Measurements from ENCODE around the gene KASH5.

Gene KASH5

DNA sequence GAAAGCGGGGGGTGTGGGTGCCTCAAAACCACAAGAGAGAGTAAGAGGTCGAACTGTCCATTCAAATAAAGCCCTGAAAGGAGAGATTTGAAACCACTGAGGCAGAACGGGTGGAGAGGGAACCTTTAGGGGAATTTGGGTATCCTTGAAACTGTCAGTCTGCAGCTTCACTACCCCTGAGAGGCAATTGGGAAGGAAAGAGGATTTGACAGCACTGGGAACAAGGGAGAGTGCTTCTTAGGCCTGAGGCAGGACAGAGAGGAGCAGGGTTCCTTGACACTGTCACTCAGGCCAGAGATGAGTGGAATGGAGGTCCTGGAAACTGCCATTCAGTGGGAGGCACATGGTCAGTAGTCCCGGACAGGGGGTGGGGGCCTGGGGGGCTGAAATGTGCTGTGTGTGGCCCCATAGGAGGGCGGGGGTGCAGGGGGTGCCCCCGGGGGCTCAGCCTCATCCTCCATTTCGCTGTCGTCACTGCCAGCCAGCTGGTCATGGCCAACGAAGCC, 42.2 kb downstream of the KASH5 start:
- no peak overlapping the region for H3K4me3 ChIP-seq (ENCODE audit: low read depth, low read length)
- TF ChIP-seq, protein P1, sequence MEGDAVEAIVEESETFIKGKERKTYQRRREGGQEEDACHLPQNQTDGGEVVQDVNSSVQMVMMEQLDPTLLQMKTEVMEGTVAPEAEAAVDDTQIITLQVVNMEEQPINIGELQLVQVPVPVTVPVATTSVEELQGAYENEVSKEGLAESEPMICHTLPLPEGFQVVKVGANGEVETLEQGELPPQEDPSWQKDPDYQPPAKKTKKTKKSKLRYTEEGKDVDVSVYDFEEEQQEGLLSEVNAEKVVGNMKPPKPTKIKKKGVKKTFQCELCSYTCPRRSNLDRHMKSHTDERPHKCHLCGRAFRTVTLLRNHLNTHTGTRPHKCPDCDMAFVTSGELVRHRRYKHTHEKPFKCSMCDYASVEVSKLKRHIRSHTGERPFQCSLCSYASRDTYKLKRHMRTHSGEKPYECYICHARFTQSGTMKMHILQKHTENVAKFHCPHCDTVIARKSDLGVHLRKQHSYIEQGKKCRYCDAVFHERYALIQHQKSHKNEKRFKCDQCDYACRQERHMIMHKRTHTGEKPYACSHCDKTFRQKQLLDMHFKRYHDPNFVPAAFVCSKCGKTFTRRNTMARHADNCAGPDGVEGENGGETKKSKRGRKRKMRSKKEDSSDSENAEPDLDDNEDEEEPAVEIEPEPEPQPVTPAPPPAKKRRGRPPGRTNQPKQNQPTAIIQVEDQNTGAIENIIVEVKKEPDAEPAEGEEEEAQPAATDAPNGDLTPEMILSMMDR (IDR thresholded peaks at IDR 0.05; ENCODE audit: low read depth, low read length): no peak

DNA sequence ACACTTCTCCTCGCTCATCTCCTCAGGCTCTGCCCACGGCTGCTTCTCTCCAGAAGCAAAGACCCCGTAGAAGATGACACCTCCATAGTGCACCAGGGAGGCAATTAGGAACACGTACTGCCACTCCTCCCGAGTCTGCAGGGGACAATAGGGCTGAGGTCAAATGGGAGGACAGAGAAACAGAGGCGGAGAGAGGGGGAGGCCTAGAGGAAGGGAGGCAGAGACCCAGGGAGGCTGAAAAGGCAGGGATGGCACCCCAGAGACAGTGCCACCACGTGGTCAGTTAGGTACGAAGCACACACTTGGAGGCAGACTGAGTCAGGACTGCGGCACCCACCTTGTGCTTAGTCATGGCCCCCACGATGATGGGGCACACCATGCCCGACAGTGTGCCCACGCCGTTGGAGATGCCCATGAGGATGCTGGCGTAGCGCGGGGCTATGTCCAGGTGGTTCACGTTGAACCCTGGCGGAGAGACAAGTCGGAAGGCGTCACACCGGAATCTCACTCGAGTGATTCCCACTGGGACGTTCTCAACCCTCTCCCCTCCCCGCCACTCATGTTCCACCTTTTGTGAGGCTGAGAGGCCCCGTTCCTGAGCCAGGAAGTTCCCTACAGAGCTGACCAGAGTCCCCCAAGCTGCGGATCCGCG, 42.8 kb downstream of the KASH5 start:
- TF ChIP-seq, protein P1 (IDR thresholded peaks at IDR 0.05; ENCODE audit: low read depth, low read length): no peak
- no peak overlapping the region for H3K4me3 ChIP-seq (ENCODE audit: low read depth, low read length)

DNA sequence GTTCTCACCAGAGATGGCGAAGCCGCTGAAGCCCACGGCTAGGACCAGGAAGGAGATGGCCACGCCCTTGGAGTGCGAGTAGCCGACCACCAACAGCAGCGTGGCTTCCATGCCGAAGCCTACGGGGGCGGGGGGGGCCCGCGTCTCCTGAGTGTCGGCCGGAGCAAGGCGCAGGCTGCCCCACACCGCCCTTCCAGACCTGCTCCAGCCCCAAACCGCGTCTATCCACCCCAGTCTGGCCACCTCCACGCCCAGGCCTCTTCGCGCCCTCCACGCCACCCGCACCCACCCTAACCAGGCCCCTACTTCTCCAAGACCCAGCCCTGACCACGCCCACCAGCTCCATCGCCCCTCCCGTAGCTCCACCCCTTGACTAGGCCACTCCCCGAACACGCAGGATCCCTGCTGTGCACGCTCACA, 43.3 kb downstream of the KASH5 start:
- TF ChIP-seq, protein P1 (IDR thresholded peaks at IDR 0.05; ENCODE audit: low read depth, low read length): no peak
- no peak overlapping the region for H3K4me3 ChIP-seq (ENCODE audit: low read depth, low read length)

DNA sequence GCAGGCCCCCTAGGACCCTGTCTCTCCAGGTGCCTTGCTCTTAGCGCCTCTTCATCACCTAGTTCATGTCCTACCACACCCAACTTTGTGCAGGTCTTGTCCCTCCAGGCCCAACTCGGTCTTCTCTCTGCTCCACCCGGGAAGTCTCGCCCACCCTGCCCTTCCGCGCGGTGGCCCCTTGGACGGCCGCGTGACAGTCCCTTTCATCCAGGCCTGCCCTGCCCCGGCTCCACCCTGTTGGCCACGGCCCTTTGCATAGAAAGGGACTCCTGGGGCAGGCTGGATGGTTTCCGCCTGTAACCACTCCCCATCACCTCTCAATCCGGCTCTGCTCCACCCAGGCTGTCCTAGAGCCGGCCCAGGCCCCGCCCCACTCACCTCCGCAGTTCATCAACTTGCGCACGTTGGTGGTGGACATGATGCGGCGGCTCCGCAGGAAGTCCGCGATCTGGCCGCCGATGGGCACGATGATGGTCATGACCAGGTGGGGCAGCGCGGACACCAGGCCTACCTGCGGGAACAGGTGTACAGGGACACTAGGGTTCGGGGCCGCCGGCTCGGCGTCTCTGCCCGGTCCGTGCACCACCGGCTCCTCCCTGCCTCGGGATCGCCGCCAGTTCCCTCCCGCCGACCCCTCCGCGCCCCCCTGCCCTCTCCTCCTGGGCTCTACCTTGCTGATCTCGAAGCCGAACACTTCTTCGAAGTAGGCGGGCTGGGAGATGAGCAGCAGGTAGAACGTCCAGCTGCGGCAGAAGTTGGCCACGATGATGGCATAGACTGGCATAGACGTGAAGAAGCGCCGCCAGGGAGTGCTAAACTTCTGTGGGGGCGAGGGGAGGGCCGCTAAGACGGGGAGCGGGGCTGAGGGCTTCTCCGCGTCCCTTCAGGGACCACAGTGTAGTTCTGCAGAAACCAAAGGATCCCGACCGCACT, 44.4 kb downstream of the KASH5 start:
- no peak overlapping the region for H3K4me3 ChIP-seq (ENCODE audit: low read depth, low read length)
- TF ChIP-seq, protein P1 (IDR thresholded peaks at IDR 0.05; ENCODE audit: low read depth, low read length): no peak

DNA sequence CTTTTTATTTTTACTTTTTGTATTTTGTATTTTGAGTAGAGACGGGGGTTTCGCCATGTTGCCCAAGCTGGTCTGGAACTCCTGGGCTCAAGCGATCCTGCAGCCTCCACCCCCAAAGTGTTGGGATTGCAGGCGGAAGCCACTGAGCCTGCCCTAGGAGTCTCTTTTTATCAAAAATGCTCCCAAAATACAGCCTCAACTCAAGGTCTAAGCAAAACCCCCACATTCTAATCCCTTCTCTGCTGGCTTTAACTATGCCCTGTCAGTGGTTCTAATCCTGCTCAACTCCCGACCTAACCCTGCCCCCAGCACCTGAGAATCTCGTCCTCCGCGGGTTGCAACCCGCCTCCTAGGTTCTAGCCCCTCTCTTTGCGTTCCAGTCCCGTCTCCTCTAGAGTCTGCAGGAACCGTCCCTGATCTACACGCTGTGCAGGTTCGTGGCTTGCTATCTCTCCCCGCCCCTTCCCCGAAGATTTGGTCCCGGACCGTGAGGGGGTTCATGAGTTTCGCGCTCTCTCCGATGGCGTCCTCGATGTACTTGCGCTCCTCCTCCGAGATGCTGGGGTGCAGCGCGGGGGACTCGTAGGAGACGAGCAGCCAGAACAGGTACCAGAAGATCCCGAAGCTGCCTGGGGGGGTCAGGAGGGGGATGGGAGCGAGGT, 45.3 kb downstream of the KASH5 start:
- H3K4me3 ChIP-seq (ENCODE audit: low read depth, low read length): no peak overlapping the region
- TF ChIP-seq, protein P1 (IDR thresholded peaks at IDR 0.05; ENCODE audit: low read depth, low read length): no peak

DNA sequence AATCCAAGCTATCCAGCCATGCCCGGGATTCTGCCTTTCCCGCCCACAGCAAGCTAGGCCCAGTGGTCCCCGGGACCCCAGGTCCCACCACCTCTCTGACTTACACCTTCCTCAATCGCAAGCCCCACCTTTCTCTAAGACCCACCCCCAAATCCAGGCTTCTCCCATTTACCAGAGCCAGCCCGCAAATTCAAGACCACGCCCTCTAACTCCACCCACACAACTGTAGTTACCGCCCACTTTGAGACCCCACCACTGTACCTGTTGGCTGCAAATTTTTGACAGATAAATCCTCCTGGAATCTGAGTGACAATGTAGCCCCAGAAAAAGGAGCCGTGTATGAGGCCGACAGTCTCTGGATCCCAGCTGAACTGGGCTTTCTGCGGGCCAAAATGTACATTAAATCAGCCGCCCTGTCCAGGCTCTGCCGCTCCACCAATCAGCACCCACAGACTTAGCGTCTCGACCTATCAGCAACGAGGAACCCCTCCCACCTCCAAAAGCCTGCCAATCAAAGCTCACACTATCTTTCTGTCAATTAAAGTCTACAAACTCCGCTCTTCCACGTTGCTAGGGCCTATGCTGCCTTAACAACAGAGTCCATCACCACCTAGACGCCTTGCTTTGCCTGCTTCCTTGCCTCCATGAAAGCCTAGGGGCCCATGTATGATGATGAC, 47.0 kb downstream of the KASH5 start:
- TF ChIP-seq, protein P1 (IDR thresholded peaks at IDR 0.05; ENCODE audit: low read depth, low read length): no peak
- H3K4me3 ChIP-seq (ENCODE audit: low read depth, low read length): no peak overlapping the region

All from WI38 (cell line).